ENCODE measurements around the gene PSAP.

PSAP gene

DNA sequence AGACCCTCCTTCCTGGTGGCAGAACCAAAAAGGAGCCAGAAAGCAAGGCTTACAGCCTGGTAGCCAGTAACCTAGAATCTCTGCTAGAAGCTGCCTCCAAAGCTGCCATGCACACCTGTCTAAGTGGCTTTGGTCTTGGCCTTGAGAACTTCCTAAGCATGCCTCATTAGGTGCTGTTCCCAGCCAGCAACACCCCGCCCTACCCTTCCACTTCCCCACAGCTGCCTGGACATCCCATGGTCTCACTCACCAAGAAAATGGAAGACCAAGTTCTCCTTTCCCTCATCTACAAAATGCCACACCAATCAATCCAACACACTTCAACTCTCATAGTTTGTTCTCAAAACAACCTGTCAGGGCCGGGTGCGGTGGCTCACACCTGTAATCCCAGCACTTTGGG is 4.2 kb downstream of the PSAP start:
- in situ Hi-C loops (cut with HindIII; ENCODE audit: low sequenced_read_pairs), result loop anchor here (25.0 kb wide), 1 partner anchor 460 kb away; the partner anchor contains the start of gene CDH23

DNA sequence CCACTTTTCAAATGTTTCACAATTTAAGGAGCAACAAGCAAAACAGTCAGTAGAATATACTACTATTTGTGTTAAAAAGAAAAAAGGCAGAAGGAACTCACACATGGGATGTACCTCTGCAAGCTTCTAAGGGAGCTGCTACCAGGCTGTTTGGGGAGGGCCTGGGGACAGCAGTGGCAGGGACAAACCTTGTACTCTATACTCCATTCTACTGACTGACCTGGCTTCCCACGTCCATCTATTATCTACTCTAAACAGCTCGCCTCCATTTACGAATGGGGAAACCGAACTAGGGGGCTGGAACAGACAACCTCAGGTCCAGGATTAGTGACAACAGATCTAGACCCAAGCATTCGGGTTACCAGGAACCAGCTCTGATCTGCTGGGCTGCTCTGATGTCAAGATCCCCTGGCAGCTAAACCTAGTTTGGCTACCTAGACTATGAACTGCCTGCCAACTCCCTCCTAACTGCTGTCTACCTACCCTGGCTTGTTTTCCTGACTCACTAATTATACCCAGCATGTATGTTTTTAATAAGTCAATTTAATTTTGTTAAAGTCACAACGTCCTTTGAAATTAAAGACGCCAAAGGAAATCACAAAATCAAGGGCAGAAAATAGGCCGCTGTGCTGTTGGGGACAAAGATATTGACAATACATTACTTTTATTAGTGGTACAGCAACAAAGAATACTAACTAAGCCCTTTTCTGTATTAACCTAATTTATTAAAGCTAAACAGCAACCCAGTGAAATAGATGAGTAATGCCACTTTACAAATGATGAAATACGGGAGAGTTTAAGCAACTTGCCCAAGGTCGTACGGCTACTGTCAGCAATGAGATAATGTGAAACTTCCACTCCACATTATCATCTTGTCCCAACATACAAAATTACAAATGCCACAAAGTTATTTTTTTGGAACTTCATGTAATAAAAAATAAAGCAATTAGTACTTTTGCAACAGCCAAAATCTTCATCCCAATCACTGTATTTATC is 5.3 kb downstream of the PSAP start:
- in situ Hi-C loops (cut with HindIII; ENCODE audit: low sequenced_read_pairs), result loop anchor here (25.0 kb wide), 1 partner anchor 458 kb away; the partner anchor contains the start of gene CDH23

DNA sequence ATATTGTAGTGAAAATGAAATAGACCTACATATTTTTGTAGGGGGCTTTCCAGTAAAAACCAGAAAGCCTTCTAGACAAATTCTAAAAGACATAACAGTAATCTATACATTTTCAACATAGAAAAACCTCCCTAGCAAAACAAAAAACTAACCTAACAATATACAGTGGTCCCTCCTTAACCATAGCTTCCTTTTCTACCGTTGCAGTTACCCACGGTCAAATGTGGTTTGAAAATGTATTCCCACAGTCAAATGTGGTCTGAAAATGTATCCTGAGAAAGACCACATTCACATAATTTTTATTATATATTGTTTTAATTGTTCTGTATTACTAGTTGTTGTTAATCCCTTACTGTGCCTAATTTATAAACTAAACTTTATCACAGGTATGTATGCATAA is 6.4 kb downstream of the PSAP start:
- in situ Hi-C loops (cut with HindIII; ENCODE audit: low sequenced_read_pairs), result loop anchor here (25.0 kb wide), 1 partner anchor 457 kb away; the partner anchor contains the start of gene CDH23

DNA sequence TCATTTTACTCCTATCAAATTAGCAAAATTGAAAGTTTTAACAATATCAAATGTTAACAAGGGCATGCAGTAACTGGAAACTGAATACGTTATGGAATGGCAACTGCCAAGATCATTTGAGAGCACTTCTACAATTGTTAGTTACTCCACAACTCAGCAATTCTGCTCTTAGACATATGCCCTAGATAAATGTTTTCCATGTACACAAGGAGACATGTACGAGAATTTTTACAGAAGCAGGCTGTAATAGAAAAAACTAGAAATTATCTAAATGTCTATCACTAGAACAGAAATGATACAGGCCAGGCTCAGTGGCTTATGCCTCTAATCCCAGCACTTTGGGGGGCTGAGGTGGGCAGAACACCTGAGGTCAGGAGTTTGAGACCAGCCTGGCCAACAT is 7.0 kb downstream of the PSAP start:
- in situ Hi-C loops (cut with HindIII; ENCODE audit: low sequenced_read_pairs), result loop anchor here (25.0 kb wide), 1 partner anchor 457 kb away; the partner anchor contains the start of gene CDH23

DNA sequence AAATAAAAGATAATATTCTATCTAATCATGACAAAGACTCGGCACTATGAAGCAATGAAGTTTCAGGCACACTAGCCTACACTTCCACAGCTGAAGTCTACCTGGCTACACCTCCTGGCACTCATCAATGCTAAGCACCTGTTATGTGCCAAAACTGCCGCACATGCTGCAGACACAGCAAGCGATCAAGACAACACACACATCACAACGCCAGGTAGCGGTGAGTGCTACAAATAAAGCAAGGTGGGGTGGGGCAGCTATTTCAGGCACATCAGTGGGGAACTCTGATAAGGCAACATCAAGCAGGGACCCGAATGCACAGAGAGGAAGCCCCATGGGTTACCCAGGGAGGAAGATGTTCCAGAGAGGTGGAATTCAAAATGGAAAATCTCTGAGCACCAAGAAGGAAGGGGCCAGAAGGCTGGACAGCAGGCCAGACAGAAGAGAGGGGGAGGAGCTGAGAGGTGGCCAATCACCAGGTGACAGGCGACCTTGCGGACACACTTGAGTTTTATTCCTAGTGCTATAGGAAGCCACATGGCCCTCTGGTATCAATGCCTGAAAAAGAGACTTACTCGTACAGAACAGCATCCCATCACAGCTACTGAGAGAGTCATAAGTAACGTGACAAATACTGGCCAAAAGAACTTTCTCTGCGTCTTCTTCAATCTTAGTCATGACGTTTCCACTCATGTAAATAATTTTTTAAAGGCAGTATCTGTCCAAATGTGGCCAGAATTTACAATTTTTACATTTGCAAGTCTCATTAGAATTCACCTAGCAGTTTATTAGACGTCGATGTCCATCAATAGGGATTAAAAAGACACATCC is 8.0 kb downstream of the PSAP start:
- in situ Hi-C loops (cut with HindIII; ENCODE audit: low sequenced_read_pairs), result loop anchor here (25.0 kb wide), 1 partner anchor 456 kb away; the partner anchor contains the start of gene CDH23

DNA sequence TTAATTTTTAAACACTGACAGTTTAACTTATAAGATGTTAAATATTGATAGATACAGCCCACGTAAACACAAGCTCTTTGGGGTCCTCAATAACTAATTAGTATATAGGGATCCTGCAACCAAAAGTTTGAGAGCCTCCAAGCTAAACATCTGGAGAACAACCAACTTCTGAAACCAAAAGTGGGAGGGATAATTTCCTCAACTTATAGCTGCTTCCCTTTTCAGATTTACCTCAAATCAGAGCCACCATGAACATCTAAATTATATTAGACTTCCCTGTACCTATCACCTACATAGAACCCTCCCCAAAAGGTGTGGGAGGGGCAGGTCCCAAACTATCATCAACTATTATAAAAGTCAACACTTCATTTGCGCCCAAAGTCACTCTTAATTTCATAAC is 8.6 kb downstream of the PSAP start:
- in situ Hi-C loops (cut with HindIII; ENCODE audit: low sequenced_read_pairs), result loop anchor here (25.0 kb wide), 1 partner anchor 455 kb away; the partner anchor contains the start of gene CDH23

DNA sequence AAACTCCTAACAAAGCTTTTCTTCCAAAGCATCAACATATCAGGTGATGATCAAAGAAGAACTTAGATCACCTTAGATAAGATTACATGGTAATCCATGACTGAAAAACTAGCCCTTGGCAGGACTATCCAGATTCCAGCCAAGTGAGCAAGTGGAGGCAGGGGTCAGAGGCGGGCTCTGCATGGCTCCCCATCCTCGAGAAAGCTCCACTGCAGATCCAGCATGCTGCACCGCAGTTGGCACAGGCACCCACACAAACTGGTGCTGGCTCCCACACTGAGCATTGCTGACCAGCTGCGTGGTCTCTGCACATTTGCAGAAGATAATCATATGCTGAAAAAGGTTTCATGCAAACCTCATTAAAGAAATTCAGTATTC is 10.1 kb downstream of the PSAP start:
- in situ Hi-C loops (cut with HindIII; ENCODE audit: low sequenced_read_pairs), result loop anchor here (25.0 kb wide), 1 partner anchor 454 kb away; the partner anchor contains the start of gene CDH23

DNA sequence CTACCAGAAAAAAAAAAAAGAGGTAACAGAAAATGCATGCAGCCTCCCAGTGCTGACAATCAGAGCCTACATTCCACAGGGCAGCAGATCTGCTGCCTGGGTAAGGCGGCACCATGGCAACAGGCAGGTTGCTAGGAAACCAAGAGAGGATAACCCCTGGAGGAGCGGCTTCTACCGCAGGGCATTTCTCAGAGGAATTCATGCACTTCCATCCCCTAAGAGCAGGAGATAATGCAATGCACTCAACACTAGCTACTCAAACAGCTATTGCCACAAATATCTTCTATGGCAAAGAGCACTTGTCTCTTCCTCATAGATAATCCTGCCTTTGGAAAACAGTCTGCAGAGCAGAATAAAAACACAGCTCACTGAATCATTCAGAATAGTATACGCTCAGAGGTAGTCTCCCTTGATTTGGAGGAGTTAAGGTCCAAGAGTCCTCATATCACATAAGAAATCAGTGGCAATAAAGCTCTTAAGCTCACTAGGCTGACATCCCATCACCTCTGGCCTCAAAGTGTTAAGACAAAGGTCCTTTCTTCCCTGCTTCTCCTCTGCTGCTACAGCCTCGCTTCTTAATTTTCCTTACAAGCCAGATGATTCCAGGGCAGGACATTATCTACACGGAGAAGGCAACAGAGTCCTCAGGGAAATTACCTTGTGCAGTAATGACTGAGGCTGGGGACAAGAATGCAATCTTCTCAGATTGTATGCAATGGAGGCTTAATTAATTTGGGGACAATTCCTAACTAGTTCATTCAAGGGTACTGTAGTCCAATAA is 10.7 kb downstream of the PSAP start:
- in situ Hi-C loops (cut with HindIII; ENCODE audit: low sequenced_read_pairs), result loop anchor here (25.0 kb wide), 1 partner anchor 453 kb away; the partner anchor contains the start of gene CDH23

DNA sequence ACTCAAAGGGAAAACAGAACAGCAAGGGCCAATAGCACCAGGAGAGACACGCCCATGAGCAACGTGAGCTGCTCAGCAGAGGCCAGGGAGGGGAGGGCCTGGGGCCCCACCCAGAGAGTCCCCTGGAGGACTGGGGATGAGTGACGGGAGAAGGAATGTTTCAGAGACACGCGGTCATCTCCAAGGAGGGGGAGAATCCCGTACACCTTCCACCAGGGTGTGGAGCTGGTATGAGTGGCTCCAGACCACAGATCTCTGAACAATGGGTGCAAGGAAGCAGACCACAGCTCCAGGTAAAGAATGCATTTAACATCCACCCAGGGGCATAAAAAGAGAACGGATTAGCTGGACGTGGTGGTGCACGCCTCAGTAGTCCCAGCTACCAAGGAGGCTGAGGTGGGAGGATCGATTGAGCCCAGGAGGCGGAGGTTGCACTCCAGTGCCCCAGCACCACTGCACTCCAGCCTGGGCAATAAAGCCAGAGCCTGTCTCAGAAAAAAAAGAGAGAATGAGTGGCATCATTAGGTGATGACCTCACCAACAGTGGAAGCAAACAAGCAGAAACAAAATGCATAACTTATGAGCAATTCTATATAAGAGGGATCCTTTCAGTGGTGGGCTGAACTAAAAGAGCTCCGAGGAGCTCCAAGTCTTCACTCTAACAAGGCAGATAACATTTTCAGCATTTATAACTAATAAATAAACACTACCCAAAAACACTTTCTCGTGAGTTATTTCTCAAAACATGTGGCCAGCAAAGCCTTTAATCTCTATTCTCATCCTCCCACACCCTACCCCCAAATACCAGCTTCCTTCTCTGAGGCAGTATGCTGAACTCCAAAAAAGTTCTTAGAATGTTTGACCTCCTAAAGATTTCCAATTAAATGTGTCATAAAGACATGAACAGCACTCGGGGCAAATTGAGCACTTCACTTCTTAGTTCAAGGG is 12.5 kb downstream of the PSAP start:
- in situ Hi-C loops (cut with HindIII; ENCODE audit: low sequenced_read_pairs), result loop anchor here (25.0 kb wide), 1 partner anchor 451 kb away; the partner anchor contains the start of gene CDH23

DNA sequence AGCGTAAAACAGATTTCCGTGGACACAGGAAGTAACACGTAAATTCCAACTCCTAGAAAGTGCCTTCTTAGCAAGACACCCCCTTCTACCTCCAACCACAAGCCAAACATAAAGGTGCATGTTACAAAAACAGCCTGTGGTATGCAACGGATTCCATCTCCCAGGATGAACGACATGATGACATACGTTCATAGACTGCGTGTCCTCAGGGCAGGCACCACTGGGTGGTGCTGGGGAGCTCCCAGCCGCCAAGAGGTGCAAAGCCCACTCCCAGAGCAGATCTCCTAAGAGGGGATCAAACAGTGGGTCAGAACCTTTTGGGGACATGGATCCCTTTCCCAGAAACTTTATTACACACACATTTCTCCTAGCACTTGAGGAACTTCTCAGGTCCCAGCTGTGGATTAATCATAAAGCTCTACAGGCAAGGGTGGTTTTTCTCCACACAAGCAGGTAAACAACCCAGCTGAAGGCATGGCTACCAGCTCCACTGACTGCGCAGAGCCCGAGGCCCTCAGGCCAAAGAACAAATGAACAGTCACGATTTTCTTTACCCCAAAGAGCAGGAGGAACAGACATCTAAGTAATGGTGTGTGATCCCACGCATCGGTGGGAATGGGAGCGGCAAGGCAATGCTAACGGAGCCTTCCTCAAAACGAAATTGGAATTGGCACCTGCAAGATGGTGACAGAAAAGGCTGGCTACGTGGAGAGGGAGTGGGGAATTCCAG is 13.8 kb downstream of the PSAP start:
- in situ Hi-C loops (cut with HindIII; ENCODE audit: low sequenced_read_pairs), result loop anchor here (25.0 kb wide), 1 partner anchor 450 kb away; the partner anchor contains the start of gene CDH23

DNA sequence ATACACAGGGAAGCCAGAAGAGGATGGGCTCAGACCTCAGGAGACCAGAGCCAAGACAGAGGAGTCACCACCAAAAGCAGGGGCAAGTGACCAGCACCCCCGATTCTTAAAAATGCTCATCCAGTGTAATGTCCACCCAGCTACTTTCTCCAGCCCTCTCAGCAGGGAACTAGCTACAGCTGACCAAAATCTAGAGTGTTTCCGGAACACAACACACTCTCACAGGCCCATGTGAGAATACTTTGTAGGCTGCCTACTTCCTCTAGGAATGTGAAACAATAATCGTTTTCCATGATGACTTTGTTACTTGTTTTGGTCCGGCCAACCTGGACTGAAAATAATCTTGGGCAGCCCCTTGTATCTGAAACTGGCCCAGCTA is 14.5 kb downstream of the PSAP start:
- in situ Hi-C loops (cut with HindIII; ENCODE audit: low sequenced_read_pairs), result loop anchor here (25.0 kb wide), 1 partner anchor 449 kb away; the partner anchor contains the start of gene CDH23

DNA sequence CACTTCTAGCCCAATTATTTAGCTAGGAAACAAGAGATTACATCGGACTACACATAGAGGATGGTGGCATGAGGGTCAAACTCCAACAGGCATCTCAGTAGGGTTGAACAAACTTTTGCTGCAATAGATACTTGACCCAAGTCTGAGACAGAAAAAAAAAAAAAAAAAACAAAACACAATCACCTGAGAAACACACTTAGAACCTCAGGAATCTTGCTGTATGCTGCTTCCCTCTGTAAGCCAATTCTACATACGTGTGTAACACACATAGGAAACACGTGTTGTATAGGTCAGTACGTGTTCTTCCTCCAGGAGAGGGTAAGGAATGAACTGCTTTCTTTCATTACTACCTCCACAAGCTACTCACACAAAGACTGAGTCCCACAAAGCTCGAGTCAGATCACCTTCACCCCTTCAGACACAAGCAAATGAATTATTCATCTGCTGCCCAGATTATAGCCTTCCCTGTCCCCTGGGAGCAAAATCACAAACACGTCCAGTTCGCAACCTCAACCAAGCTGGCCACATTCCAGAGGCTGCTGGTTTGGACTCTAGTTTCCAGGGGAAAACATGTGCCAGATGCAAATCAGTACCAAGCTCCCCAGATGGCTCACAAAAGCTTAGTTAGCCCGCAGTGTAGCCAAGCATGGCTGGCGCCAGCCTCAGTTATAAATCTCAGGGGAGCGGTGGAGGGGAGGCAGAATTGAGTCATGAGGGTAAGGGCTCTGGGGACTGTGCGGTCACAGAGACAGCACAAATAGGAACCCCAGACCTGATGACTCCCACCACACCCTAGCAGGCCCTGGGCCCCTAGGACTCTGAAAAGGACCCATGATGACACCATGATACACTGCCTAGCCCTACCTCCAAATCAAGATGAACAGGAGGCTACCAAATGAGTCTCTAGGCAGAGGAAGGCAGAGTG is 15.1 kb downstream of the PSAP start:
- in situ Hi-C loops (cut with HindIII; ENCODE audit: low sequenced_read_pairs), result loop anchor here (25.0 kb wide), 1 partner anchor 449 kb away; the partner anchor contains the start of gene CDH23

DNA sequence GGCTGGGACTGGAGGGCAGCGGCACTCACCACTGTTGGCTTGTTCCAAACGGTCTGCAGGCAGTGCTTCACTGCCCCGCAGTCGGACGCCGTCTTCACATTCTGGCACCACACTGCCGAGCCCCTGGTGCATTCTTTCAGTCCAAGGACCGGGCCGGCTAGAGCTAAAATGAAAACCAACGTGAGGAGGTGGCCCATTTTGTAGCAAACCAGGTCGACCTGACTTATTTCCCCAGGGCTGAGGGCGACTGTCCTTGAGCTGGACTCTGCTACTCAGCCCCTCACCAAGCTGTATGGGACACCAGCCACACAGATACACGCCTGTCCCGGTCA is 16.7 kb downstream of the PSAP start:
- in situ Hi-C loops (cut with HindIII; ENCODE audit: low sequenced_read_pairs), result loop anchor here (25.0 kb wide), 1 partner anchor 447 kb away; the partner anchor contains the start of gene CDH23

DNA sequence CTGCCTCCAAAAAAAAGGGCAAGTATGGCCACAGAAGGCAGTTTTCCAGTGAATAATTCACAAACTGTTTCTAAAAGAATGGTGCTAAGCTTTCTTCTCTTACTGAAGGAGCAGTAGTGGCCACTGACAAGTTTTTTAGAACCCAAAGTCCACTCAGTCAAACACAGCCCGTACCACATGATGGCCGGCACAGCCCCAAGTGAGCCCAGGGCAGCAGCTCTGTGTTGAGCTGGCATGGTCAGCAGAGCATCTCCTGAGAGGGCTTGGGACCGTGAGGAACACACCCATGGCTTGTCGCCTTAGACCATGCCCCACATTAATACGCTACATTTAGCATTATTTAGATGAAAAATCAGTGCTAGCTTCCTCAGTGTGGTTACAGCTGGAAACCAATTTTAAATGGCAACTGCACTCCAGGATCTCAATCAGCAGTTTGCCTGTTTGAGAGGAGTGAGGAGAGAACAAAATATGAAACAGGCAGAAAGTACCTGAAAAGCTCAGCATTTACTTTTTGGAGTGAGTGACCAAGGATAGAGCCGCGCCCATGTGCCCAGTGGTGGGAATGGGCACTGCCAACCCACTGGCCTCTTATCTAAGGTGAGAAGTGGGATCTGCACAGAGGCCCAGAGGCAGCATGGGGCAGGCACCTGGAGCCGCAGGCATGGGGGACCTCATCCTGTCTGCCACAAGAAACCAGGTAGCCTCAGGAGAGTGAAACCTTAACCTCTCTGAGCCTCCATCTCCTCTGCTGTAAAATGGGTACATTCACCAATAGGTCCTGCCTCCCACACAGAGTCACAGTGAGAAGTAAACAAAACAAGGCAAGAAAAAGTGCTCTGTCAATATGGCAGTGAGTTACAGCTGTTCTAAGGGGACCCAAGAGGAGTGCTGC is 17.4 kb downstream of the PSAP start:
- in situ Hi-C loops (cut with HindIII; ENCODE audit: low sequenced_read_pairs), result loop anchor here (25.0 kb wide), 1 partner anchor 446 kb away; the partner anchor contains the start of gene CDH23

DNA sequence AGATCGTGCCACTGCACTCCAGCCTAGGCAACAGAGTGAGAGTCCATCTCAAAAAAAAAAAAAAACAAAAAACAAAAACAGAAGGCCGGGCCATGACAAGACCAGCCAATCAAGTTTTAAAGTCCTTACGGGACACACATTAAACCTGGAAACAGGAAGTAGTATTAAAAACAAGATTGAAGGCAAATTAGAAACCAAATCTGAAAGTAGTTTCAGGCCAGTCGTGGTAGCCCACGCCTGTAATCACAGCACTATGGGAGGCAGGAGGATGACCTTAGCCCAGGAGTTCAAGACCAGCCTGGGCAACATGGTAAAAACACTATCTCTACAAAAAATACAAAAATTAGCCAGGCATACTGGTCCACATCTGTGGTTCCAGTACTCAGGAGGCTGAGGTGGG is 18.1 kb downstream of the PSAP start:
- in situ Hi-C loops (cut with HindIII; ENCODE audit: low sequenced_read_pairs), result loop anchor here (25.0 kb wide), 1 partner anchor 446 kb away; the partner anchor contains the start of gene CDH23
